Loucy (cell line): Measurements from ENCODE around the gene OR6J1.

ENCODE experiments used
- EZH2phosphoT487 ChIP-seq: fragments of 200-600 bp; IDR thresholded peaks from 2 replicates; pipeline ENCODE4 v1.6.1; 2018; ENCODE audit warnings: antibody characterized with exemption, mild to moderate bottlenecking, moderate library complexity, borderline replicate concordance
- TF ChIP-seq, protein P1 (sequence below): fragments of 200-600 bp; sonication (generic); conservative IDR thresholded peaks from 2 replicates; pipeline ENCODE4 v1.5.1; 2014; ENCODE audit warnings: mild to moderate bottlenecking, antibody characterized with exemption, low read length

DNA sequence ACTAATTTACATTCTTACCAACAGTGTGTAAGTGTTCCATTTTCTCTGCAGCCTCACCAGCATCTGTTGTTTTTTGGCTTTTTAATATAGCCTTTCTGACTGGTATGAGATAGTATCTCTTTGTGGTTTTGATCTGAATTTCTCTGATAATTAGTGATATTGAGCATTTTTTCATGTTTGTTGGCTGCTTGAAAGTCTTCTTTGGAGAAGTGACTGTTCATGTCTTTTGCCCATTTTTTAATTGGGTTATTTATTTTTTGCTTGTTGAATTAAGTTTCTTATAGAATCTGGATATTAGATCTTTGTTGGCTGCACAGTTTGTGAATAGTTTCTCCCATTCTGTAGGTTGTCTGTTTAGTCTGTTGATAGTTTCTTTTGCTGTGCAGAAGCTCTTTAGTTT is 48.0 kb upstream of the OR6J1 start:
- TF ChIP-seq, protein P1, sequence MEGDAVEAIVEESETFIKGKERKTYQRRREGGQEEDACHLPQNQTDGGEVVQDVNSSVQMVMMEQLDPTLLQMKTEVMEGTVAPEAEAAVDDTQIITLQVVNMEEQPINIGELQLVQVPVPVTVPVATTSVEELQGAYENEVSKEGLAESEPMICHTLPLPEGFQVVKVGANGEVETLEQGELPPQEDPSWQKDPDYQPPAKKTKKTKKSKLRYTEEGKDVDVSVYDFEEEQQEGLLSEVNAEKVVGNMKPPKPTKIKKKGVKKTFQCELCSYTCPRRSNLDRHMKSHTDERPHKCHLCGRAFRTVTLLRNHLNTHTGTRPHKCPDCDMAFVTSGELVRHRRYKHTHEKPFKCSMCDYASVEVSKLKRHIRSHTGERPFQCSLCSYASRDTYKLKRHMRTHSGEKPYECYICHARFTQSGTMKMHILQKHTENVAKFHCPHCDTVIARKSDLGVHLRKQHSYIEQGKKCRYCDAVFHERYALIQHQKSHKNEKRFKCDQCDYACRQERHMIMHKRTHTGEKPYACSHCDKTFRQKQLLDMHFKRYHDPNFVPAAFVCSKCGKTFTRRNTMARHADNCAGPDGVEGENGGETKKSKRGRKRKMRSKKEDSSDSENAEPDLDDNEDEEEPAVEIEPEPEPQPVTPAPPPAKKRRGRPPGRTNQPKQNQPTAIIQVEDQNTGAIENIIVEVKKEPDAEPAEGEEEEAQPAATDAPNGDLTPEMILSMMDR = no peak
- no peak for TF ChIP-seq EZH2phosphoT487
